ENCODE results near the gene TYW5.

The TYW5 gene

GRCh38 chr2:199977984-199978415 is 22.7 kb upstream of the TYW5 start:
- DNase-seq (ENCODE audit: low read depth), result peak; percentile 88
- H3K4me3 ChIP-seq (ENCODE audit: control insufficient read depth, low read depth, low read length), result no peak overlapping the region
- no peak for TF ChIP-seq CTCF (conservative IDR thresholded peaks at IDR 0.05; ENCODE audit: control insufficient read depth, insufficient read depth, low read depth, low read length)

- DNase-seq (ENCODE audit: low read depth), result peak; percentile 48
- H3K4me3 ChIP-seq (ENCODE audit: control insufficient read depth, low read depth, low read length), result no peak overlapping the region
- TF ChIP-seq CTCF (conservative IDR thresholded peaks at IDR 0.05; ENCODE audit: control insufficient read depth, insufficient read depth, low read depth, low read length), result no peak
These were observed 20.1 kb upstream of the TYW5 start for GRCh38 chr2:199975273-199975895.

- peak; percentile 59 for TF ChIP-seq CTCF (conservative IDR thresholded peaks at IDR 0.05; ENCODE audit: control insufficient read depth, insufficient read depth, low read depth, low read length)
- peak; percentile 62 for DNase-seq (ENCODE audit: low read depth)
- H3K4me3 ChIP-seq (ENCODE audit: control insufficient read depth, low read depth, low read length), result no peak overlapping the region
These were observed 18.4 kb upstream of the TYW5 start for GRCh38 chr2:199973703-199974102.

GRCh38 chr2:199972088-199972626 is 16.9 kb upstream of the TYW5 start:
- no peak overlapping the region for H3K4me3 ChIP-seq (ENCODE audit: control insufficient read depth, low read depth, low read length)
- no peak for TF ChIP-seq CTCF (conservative IDR thresholded peaks at IDR 0.05; ENCODE audit: control insufficient read depth, insufficient read depth, low read depth, low read length)
- DNase-seq (ENCODE audit: low read depth), result no peak

- no peak overlapping the region for H3K4me3 ChIP-seq (ENCODE audit: control insufficient read depth, low read depth, low read length)
- no peak for TF ChIP-seq CTCF (conservative IDR thresholded peaks at IDR 0.05; ENCODE audit: control insufficient read depth, insufficient read depth, low read depth, low read length)
- no peak for DNase-seq (ENCODE audit: low read depth)
These were observed 12.8 kb upstream of the TYW5 start for GRCh38 chr2:199968126-199968525.

GRCh38 chr2:199966976-199967375 is 11.7 kb upstream of the TYW5 start:
- H3K4me3 ChIP-seq (ENCODE audit: control insufficient read depth, low read depth, low read length), result no peak overlapping the region
- TF ChIP-seq CTCF (conservative IDR thresholded peaks at IDR 0.05; ENCODE audit: control insufficient read depth, insufficient read depth, low read depth, low read length), result no peak
- no peak for DNase-seq (ENCODE audit: low read depth)

Data from fibroblast of mammary gland (primary cell).